ENCODE results near the gene MFGE8. TPM values are rescaled to one million over a fixed set of nuclear protein-coding genes. Genes with fewer than 3 reads are reported as not detected.

The MFGE8 gene
- polyA plus RNA-seq, 1 of the 3 experiments (the other 2 are of a cell fraction) = 247 TPM

- H3K9me3 ChIP-seq = no peaks in the 10 kb centered on the region
- no peaks in the 10 kb centered on the region for H3K9me2 ChIP-seq
- no peaks in the 10 kb centered on the region for H3K79me2 ChIP-seq (ENCODE audit: insufficient read depth)
- no peaks in the 10 kb centered on the region for H4K20me1 ChIP-seq (ENCODE audit: insufficient read depth)
- H3K9ac ChIP-seq = no peak overlapping the region
- H2AFZ ChIP-seq (ENCODE audit: low read depth) = no peak overlapping the region
- ChIA-PET CTCF (interaction anchor here (0.6 to 3.1 kb wide), 10 partner anchors 9 to 239 kb away, joined by 3 to 21 read pairs (median 4); no protein-coding TSS in a partner anchor), POLR2A (no interaction called here)
- no peak for DNase-seq
- H3F3A ChIP-seq (replicated peaks; ENCODE audit: insufficient read depth) = peaks cover 3% of the 10 kb centered on the region
- peaks cover 5 to 23% of the 10 kb centered on the region in 2 experiments; a peak in 2 of 4 replicates for H3K4me1 ChIP-seq (ENCODE audit: control insufficient read depth in 1 of 2, insufficient read depth in 2 of 2, low read depth in 1 of 2, low read length in 1 of 2)
- no peak overlapping the region for H3K4me2 ChIP-seq
- no peaks in the 10 kb centered on the region for H3K27me3 ChIP-seq (ENCODE audit: insufficient read depth)
- H3K4me3 ChIP-seq (ENCODE audit: low read depth in 2 of 2, low read length in 1 of 2) = no peak overlapping the region
- 85% methylated on average over 7 of the region's 8 CpGs for WGBS (ENCODE audit: low lambda C conversion rate)
- H3K36me3 ChIP-seq (replicated peaks in 1 of 2; ENCODE audit: control insufficient read depth in 1 of 2, insufficient read depth in 2 of 2, low read length in 1 of 2) = no peaks in the 10 kb centered on the region
- TF ChIP-seq YY1 (IDR thresholded peaks at IDR 0.05; ENCODE audit: low read depth) = no peak
- TF ChIP-seq USF2 (IDR thresholded peaks at IDR 0.05; ENCODE audit: borderline replicate concordance, low read depth, low read length) = no peak
- no peak for TF ChIP-seq RAD21 (IDR thresholded peaks at IDR 0.05; ENCODE audit: low read length)
- no peak for TF ChIP-seq SMC3 (IDR thresholded peaks at IDR 0.05; ENCODE audit: low read depth, low read length)
- TF ChIP-seq TAF1 (IDR thresholded peaks at IDR 0.05; ENCODE audit: borderline replicate concordance, low read depth, low read length) = no peak
- TF ChIP-seq IRF3 (IDR thresholded peaks at IDR 0.05; ENCODE audit: low read depth, low read length) = no peak
- TF ChIP-seq GABPA (IDR thresholded peaks at IDR 0.05; ENCODE audit: low read depth) = no peak
- TF ChIP-seq NRF1 (IDR thresholded peaks at IDR 0.05; ENCODE audit: low read depth, low read length) = no peak
- no peak for TF ChIP-seq USF1 (IDR thresholded peaks at IDR 0.05; ENCODE audit: borderline replicate concordance, low read depth)
- TF ChIP-seq CTCF (IDR thresholded peaks at IDR 0.05) = no peak
- TF ChIP-seq JUND (IDR thresholded peaks at IDR 0.05) = no peak
- TF ChIP-seq RFX5 (IDR thresholded peaks at IDR 0.05; ENCODE audit: low read length) = no peak
- no peak for TF ChIP-seq TEAD4 (IDR thresholded peaks at IDR 0.05; ENCODE audit: borderline replicate concordance, insufficient read depth)
- no peak for TF ChIP-seq POLR2AphosphoS5 (IDR thresholded peaks at IDR 0.05; ENCODE audit: low read depth, low read length)
- no peak overlapping the region for H3K27ac ChIP-seq (ENCODE audit: low read depth in 2 of 2, low read length in 1 of 2)
Observed at GRCh38 chr15:88896333-88897033, 16.7 kb downstream of the MFGE8 start.

Data from SK-N-SH (cell line).